ENCODE data around the gene ZNF628.

DNA sequence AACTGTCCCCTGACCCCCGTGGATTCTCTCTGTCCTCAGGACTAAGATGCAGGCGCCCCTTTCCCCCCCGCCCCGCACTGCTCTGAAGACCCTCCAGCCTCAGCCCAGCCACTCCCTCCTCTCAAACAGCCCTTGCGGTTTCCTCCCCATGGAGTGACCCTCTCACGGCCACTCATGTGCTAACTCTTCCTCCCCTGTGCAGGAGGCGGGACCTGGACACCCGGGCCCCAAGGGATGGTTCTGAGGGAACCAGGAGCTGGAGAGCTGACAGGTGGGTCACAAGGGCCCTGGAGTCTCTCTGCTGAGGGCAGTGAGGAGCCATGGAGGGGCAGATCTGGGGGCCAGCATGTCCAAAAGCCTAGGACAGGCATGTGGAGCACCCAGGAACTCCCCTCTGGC is 16.9 kb upstream of the ZNF628 start:
- TF ChIP-seq CTCF (IDR thresholded peaks at IDR 0.05; ENCODE audit: low read depth, low read length) = no peak
- TF ChIP-seq EZH2phosphoT487 (IDR thresholded peaks at IDR 0.05; ENCODE audit: low read depth) = no peak

All from OCI-LY3 (cell line).